Mesenchymal stem cell (in vitro differentiated cells and primary cell): ENCODE results near the gene HPD.
A peak's percentile ranks its signal among the peaks of the same experiment; 100 is the strongest.

ENCODE experiments used
- DNase-seq: peaks from one replicate; pipeline ENCODE4 v3.0.0-alpha.2; 2013
- H2AFZ ChIP-seq: one replicate; pipeline ENCODE4 v1.6.1; 2013; ENCODE audit warnings: low read depth, mild to moderate bottlenecking, control low read depth, inconsistent platforms, low read length, moderate library complexity
- H2AK5ac ChIP-seq: 2 replicates; pipeline ENCODE4 v1.6.1; 2013; ENCODE audit warnings: low read length, moderate library complexity, mild to moderate bottlenecking, inconsistent platforms; ENCODE audit not compliant: severe bottlenecking
- H2BK120ac ChIP-seq: one replicate; pipeline ENCODE4 v1.6.1; 2013; ENCODE audit warnings: low read depth, mild to moderate bottlenecking, inconsistent platforms, low read length, moderate library complexity
- H2BK12ac ChIP-seq, 2 experiments: one replicate each; pipeline ENCODE4 v1.6.1; 2013; ENCODE audit warnings: inconsistent platforms in 2 of 2, low read length in 2 of 2, mild to moderate bottlenecking in 2 of 2, moderate library complexity in 2 of 2, control low read depth in 1 of 2
- H2BK15ac ChIP-seq: one replicate; pipeline ENCODE4 v1.6.1; 2013; ENCODE audit warnings: mild to moderate bottlenecking, low read depth, inconsistent platforms; ENCODE audit not compliant: poor library complexity, severe bottlenecking
- H2BK5ac ChIP-seq: 2 replicates; pipeline ENCODE4 v1.6.1; 2013; ENCODE audit warnings: low read depth, mild to moderate bottlenecking, low read length, control low read depth, inconsistent platforms; ENCODE audit not compliant: poor library complexity, severe bottlenecking
- H3K14ac ChIP-seq, 2 experiments: one replicate each; pipeline ENCODE4 v1.6.1; 2013; ENCODE audit warnings: inconsistent platforms in 2 of 2, low read length in 2 of 2, control low read depth in 1 of 2, mild to moderate bottlenecking in 1 of 2, moderate library complexity in 1 of 2
- H3K18ac ChIP-seq, 2 experiments: one replicate each; pipeline ENCODE4 v1.6.1; 2013; ENCODE audit warnings: inconsistent platforms in 2 of 2, low read length in 2 of 2, control low read depth in 1 of 2, low read depth in 1 of 2, mild to moderate bottlenecking in 1 of 2
- H3K23ac ChIP-seq, 2 experiments: one replicate each; pipeline ENCODE4 v1.6.1; 2013; ENCODE audit warnings: inconsistent platforms in 2 of 2, low read length in 2 of 2, mild to moderate bottlenecking in 2 of 2, moderate library complexity in 2 of 2, control low read depth in 1 of 2
- H3K27ac ChIP-seq: 2 replicates; pipeline ENCODE4 v1.5.1; 2013; ENCODE audit warnings: mild to moderate bottlenecking, moderate library complexity, low read length, control low read depth, inconsistent platforms; ENCODE audit not compliant: poor library complexity, severe bottlenecking
- H3K27me3 ChIP-seq, 2 experiments: 2 replicates each; pipeline versions ENCODE4 v1.6.1 to v1.7.0; 2013; ENCODE audit warnings: low read length in 2 of 2, mild to moderate bottlenecking in 2 of 2, moderate library complexity in 2 of 2, control low read depth in 1 of 2, inconsistent platforms in 1 of 2; ENCODE audit not compliant: control insufficient read depth in 1 of 2, insufficient read depth in 1 of 2
- H3K36me3 ChIP-seq, 2 experiments: 2 replicates each; pipeline versions ENCODE4 v1.6.1 to v1.7.0; 2013; ENCODE audit warnings: low read length in 2 of 2, control low read depth in 1 of 2, inconsistent platforms in 1 of 2, low read depth in 1 of 2, mild to moderate bottlenecking in 1 of 2; ENCODE audit not compliant: insufficient read depth in 2 of 2, control insufficient read depth in 1 of 2
- H3K4ac ChIP-seq, 2 experiments: one replicate each; pipeline ENCODE4 v1.6.1; 2013; ENCODE audit warnings: inconsistent platforms in 2 of 2, low read length in 2 of 2, mild to moderate bottlenecking in 2 of 2, moderate library complexity in 2 of 2, control low read depth in 1 of 2, low read depth in 1 of 2
- H3K4me1 ChIP-seq: 2 replicates; pipeline ENCODE4 v1.6.1; 2013; ENCODE audit warnings: low read depth, low read length, control low read depth; ENCODE audit not compliant: control insufficient read depth, insufficient read depth
- H3K4me2 ChIP-seq: 2 replicates; pipeline ENCODE4 v1.6.1; 2013; ENCODE audit warnings: low read length, mild to moderate bottlenecking, inconsistent platforms; ENCODE audit not compliant: poor library complexity, severe bottlenecking
- H3K4me3 ChIP-seq, 2 experiments: 2 replicates each; pipeline versions ENCODE4 v1.5.1 to v1.7.0; 2013; ENCODE audit warnings: low read length in 2 of 2, mild to moderate bottlenecking in 2 of 2, control low read depth in 1 of 2, low read depth in 1 of 2; ENCODE audit not compliant: insufficient read depth in 1 of 2
- H3K79me1 ChIP-seq: replicated peaks from 2 replicates; pipeline ENCODE4 v1.6.1; 2013; ENCODE audit warnings: mild to moderate bottlenecking, control low read depth, low read length, inconsistent platforms; ENCODE audit not compliant: poor library complexity, severe bottlenecking
- H3K9ac ChIP-seq: 2 replicates; pipeline ENCODE4 v1.7.0; 2013; ENCODE audit warnings: mild to moderate bottlenecking, low read length, moderate library complexity
- H3K9me3 ChIP-seq: 2 replicates; pipeline ENCODE4 v1.7.0; 2013; ENCODE audit warnings: mild to moderate bottlenecking, low read length; ENCODE audit not compliant: control insufficient read depth
- H4K8ac ChIP-seq: one replicate; pipeline ENCODE4 v1.6.1; 2013; ENCODE audit warnings: inconsistent platforms, mild to moderate bottlenecking, low read length, moderate library complexity
- H4K91ac ChIP-seq: one replicate; pipeline ENCODE4 v1.6.1; 2013; ENCODE audit warnings: mild to moderate bottlenecking, low read length, inconsistent platforms
- WGBS: methylation state at CpG from one replicate; pipeline ENCODE4 v1.1.7; 2013; ENCODE audit warnings: mixed read lengths; 5-methylcytosine and 5-hydroxymethylcytosine counted together

HPD gene

GRCh38 chr12:121797937-121798786 is 60.5 kb downstream of the HPD start:
- Histone ChIP-seq H4K8ac (no peak overlapping the region), H2AK5ac (no peak overlapping the region), H4K91ac (peak overlapping the region; percentile 75), H3K9ac (peak overlapping the region; percentile 99), H2BK12ac (peak overlapping the region in 1 of 2 experiments; percentile 66), H3K27ac (peak overlapping the region; percentile 26), H3K4me2 (no peak overlapping the region), H2BK5ac (no peak overlapping the region), H3K36me3 (peaks cover 17 to 32% of the 10 kb centered on the region in 2 experiments), H2AFZ (no peak overlapping the region), H3K79me1 (peaks cover 10% of the 10 kb centered on the region), H2BK120ac (no peak overlapping the region), H3K4ac (peak overlapping the region; percentile 13 to 78), H3K18ac (peak overlapping the region in 1 of 2 experiments; percentile 76), H2BK15ac (no peak overlapping the region), H3K9me3 (no peaks in the 10 kb centered on the region), H3K27me3 (no peaks in the 10 kb centered on the region), H3K23ac (no peak overlapping the region), H3K14ac (peak overlapping the region in 1 of 2 experiments; percentile 23), H3K4me3 (peak overlapping the region in 1 of 2 experiments; percentile 76), H3K4me1 (peaks cover 53% of the 10 kb centered on the region)
- peak; percentile 41 for DNase-seq
- WGBS, result 48% methylated on average over 19 of the region's 19 CpGs

GRCh38 chr12:121796855-121797751 is 61.6 kb downstream of the HPD start:
- peaks cover 12% of the 10 kb centered on the region for H3K79me1 ChIP-seq
- peak overlapping the region; percentile 13 for H3K4me2 ChIP-seq
- H3K27ac ChIP-seq, result peak overlapping the region; percentile 52
- H3K23ac ChIP-seq, result no peak overlapping the region
- H2AFZ ChIP-seq, result no peak overlapping the region
- no peak overlapping the region for H2BK120ac ChIP-seq
- H3K9me3 ChIP-seq, result no peaks in the 10 kb centered on the region
- DNase-seq, result peak; percentile 92
- no peak overlapping the region for H3K14ac ChIP-seq
- peak overlapping the region; percentile 17 to 49 for H2BK12ac ChIP-seq
- H3K4ac ChIP-seq, result peak overlapping the region in 1 of 2 experiments; percentile 78
- H3K4me1 ChIP-seq, result peaks cover 63% of the 10 kb centered on the region
- peak overlapping the region; percentile 57 for H4K91ac ChIP-seq
- no peak overlapping the region for H2BK15ac ChIP-seq
- H3K9ac ChIP-seq, result peak overlapping the region; percentile 99
- peak overlapping the region; percentile 76 for H2AK5ac ChIP-seq
- WGBS, result 36% methylated on average over 28 of the region's 39 CpGs
- no peak overlapping the region for H4K8ac ChIP-seq
- H3K36me3 ChIP-seq, result peaks cover 17 to 32% of the 10 kb centered on the region in 2 experiments
- peak overlapping the region; percentile 14 to 76 for H3K4me3 ChIP-seq
- H3K18ac ChIP-seq, result peak overlapping the region; percentile 29 to 84
- no peak overlapping the region for H2BK5ac ChIP-seq
- no peaks in the 10 kb centered on the region for H3K27me3 ChIP-seq

GRCh38 chr12:121795034-121795968 is 63.4 kb downstream of the HPD start:
- peak overlapping the region in 1 of 2 experiments; percentile 78 for H3K4me3 ChIP-seq
- H3K9ac ChIP-seq, result peak overlapping the region; percentile 99
- peaks cover 20% of the 10 kb centered on the region for H3K79me1 ChIP-seq
- peak overlapping the region; percentile 69 for H3K27ac ChIP-seq
- H3K14ac ChIP-seq, result no peak overlapping the region
- H3K4me1 ChIP-seq, result peaks cover 72% of the 10 kb centered on the region
- H3K4ac ChIP-seq, result no peak overlapping the region
- H4K8ac ChIP-seq, result peak overlapping the region; percentile 15
- 50% methylated on average over 14 of the region's 15 CpGs for WGBS
- no peak overlapping the region for H3K23ac ChIP-seq
- peak overlapping the region in 1 of 2 experiments; percentile 27 for H2BK12ac ChIP-seq
- H3K36me3 ChIP-seq, result peaks cover 17 to 41% of the 10 kb centered on the region in 2 experiments
- H3K27me3 ChIP-seq, result no peaks in the 10 kb centered on the region
- H2AFZ ChIP-seq, result no peak overlapping the region
- no peak overlapping the region for H2BK5ac ChIP-seq
- no peaks in the 10 kb centered on the region for H3K9me3 ChIP-seq
- H2BK120ac ChIP-seq, result no peak overlapping the region
- H3K4me2 ChIP-seq, result no peak overlapping the region
- H4K91ac ChIP-seq, result peak overlapping the region; percentile 23
- no peak overlapping the region for H3K18ac ChIP-seq
- DNase-seq, result peak; percentile 87
- H2AK5ac ChIP-seq, result peak overlapping the region; percentile 33
- H2BK15ac ChIP-seq, result no peak overlapping the region
